Posterior vena cava (tissue), 2 donors: ENCODE measurements around the gene SORT1. TPM values are rescaled to one million over a fixed set of nuclear protein-coding genes. Genes with fewer than 3 reads are reported as not detected.
"Not testable (repeated sequence)": the region's sequence is repeated elsewhere in the genome, so short reads cannot be mapped to it uniquely, and the experiment has no call there.

ENCODE experiments used
- DNase-seq: peaks from one replicate; pipeline ENCODE4 v3.0.0-alpha.2; 2020; ENCODE audit warnings: low spot score
- intact Hi-C, 2 donors: fragments of 100-400 bp; cut with DNase I; formaldehyde crosslinking; loops; one replicate each; pipeline versions ENCODE4 v1.14.1 to v1.14.2; 2022 to 2023
- total RNA-seq, 2 donors: library from RNA; stranded (reverse); fragmentation: NEBNext Ultra II Directional; extraction: Animal tissue kit (Norgen Biotek cat#: 25700); gene quantifications; one replicate each; pipeline ENCODE4 v1.2.1, GENCODE V29; 2021
- donor health status: DM: yes; HTN: yes; CAD: no.
- donor health status: DM: yes; HTN: yes; CAD: no.

Gene SORT1
- total RNA-seq, 2 donors from 2014 or later: 102 to 125 TPM

- DNase-seq: no peak
- intact Hi-C loops: no loop called here
Observed at GRCh38 chr1:109309347-109309746, 88.4 kb downstream of the SORT1 start.

DNA sequence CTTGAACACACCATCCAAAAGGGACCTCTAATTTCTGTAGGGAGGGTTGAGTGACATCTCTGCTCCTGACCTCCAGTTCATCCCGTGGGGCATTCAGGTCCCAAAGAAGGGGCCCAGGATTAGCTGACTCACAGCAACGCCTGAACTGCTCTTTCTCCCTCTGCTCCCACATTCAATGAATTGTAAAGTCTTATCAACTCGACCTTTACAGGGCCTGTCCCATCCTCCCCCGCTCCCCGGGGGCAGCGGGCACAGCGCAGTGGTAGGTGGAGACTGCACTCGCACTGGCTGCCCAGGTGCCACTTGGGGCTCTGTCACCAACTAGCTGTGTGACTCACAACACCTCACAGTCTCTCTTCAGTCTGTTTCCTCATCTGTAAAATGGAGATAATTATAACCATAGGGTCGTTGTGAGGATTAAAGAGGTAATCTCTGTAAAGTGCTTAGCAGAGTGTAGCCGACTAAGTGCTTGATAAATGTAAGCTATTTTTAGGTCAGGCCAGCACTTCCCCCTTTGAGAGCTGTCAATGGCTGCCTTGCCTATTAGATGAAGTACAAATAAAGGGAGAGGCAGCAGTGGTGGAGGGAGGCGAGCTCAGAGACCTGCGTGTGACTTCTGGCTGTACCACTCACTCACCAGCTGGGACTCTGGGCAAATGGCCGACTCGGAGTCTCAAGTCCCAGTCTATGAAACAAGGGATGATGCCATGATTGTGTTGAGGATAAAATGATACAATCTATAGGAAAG, 90.3 kb downstream of the SORT1 start:
- intact Hi-C loops: no loop called here
- DNase-seq: no peak

DNA sequence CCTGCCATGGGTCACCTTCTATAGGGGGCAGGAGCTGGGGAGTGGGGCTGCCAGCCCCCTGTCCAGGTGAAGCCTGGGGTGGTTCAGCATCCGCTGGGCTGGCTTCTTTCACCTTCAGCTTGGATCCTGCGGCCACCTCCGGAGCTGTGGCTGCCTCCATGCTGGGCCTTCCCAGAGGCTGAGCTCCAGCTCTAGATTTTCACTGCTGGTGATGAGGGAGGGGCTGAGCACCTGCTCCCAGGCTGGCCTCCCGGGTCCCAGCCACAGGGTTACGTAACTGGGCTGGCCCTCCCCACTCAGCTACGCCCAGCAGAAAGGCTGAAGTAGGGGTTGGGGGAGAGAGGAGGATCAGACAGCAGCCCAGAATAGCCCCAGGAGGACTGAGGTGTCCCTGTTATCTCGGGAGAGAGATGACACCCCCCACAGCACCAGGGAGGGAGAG, 90.9 kb downstream of the SORT1 start, which contains the start of gene MYBPHL:
TSS of gene MYBPHL (minus strand) at position 180 of the 442 bp plus-strand sequence. CDS start at position 160, 20 bp downstream.
- intact Hi-C loops: no loop called here

DNA sequence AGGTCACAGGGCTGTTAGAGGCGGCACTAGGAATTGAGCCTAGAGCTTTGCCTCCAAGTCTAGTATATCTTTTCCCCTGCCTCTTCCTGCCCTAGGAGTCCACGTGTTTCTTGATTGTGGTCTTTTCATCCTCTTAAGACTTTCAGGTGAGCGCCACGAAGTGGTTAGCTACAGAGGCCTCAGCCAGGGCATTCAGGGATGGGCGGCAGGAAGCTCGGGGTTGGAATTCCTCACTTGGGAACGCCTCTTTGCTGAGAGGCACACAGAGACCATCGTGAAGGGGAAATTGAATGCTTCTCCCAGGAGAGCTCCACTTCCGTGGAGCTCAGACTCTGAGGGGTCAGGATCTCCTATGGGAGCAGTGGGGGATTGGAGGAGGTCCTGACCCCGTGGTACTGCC, 91.7 kb downstream of the SORT1 start:
- DNase-seq, intact Hi-C loops: not testable (repeated sequence)

More for the DNA sequence above, 90.9 kb downstream of the SORT1 start, which contains the start of gene MYBPHL:
- DNase-seq: no peak

DNA sequence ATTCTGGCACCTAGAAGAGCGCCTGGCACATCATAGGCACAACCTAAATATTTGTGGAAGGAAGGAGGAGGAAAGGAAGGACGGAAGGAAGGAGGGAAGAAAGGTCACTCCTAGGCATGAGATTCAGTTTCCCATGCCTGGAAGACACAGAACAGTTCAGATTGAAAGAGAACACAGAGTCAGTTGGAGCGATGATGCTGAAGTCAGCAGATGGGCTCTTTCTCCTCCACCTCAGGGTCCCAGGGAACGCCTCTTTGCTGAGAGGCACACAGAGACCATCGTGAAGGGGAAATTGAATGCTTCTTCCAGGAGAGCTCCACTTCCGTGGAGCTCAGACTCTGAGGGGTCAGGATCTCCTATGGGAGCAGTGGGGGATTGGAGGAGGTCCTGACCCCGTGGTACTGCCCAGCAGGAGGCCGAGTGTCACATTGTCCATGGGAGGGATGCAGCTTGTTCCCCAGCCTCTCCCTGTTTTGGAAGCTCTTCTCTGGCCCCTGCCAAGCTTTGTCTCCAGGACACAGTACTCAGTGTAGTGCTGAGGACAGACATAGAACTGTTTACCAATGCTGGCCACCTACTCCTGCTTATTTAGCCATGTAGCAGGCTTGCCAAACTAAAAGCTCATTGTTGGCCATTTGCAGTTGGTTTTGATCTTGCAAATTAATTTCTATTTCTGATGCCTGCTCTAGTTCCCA, 93.3 kb downstream of the SORT1 start:
- DNase-seq: no peak
- intact Hi-C loops: loop anchor here in 1 of 2 donors (1.0 kb wide), 1 partner anchor 13 kb away; no protein-coding TSS in a partner anchor

DNA sequence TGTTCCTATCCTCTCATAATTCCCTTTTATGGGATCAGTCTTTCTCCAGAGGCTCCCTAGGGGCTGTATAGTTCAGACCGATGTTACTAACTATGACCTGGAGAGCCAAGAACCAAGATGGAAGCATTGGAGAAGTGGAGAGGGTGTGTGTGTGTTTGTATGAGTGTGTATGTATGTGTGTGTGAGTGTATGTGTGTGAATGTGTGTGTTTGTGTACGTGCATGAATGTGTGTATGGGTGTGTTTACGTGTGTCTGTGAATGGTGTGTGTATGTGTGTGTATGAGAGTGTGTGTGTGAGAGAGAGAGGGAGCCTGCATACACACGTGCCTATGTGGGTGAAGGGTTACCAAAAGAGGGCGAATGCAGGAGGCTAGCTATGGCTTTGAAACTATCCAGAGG, 95.8 kb downstream of the SORT1 start:
- intact Hi-C loops: no loop called here

GRCh38 chr1:109300650-109301151, 97.0 kb downstream of the SORT1 start:
- intact Hi-C loops: no loop called here
- no peak for DNase-seq

More for the DNA sequence above, 95.8 kb downstream of the SORT1 start:
- DNase-seq: no peak

DNA sequence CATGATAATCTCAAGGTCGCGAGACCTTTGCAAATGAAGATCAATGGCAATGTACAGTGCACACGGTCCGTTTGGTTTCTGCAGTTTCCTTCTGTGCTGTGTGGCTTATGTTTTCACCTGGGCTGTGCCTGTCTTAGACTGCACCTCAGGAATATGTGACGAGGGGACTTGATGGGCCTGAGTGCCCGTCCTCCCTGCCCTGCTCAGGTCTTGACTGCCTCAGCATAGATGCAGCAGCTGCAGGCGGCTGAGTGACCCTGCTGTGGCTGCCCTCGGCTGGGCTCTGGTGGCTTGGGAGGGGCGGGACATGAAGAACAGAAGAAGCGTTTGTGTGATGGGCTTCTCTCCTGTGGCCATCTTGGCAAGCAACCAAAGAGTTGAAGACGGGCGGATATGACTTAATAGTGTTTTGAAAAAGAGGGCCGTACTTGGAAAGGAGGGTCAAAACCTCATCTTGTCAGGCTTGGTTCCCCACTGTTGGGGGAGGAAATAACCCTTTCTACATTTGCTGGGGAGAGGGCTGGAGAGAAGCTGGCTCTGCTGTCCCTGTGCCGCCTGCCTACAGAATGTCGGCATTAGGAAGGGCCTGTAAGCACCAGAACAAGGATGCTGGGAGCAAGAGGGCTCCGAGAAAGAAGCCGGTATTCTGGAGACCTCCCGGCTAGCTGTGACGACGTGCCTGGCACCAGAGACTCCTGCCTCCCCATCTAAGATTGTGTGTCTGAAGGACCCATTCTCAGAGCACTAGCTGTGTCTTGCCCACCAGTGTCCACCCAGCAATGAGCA, 98.0 kb downstream of the SORT1 start:
- intact Hi-C loops: no loop called here
- DNase-seq: no peak

GRCh38 chr1:109298666-109299557, 98.8 kb downstream of the SORT1 start:
- DNase-seq: no peak
- intact Hi-C loops: no loop called here

DNA sequence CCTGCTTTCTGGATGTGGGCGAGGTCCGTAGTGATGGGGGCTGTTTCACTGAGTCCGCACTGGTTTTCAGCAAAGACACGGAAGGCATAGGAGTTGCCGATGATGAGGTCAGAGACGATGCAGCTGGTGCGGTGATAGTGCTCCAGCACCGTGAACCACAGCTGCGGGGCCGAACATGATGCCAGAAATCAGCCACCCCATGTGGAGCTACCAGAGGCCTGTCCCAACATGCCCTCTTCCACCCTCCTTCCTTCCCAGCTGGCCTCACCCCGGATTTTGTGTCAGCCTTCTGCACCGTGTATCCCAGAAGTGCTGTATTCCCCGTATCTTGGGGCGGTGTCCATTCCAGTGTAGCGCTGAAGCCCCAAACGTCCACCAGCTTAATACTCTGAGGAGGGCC, 100.9 kb downstream of the SORT1 start:
- intact Hi-C loops: loop anchor here in 1 of 2 donors (1.0 kb wide), 1 partner anchor 33 kb away; no protein-coding TSS in a partner anchor
- DNase-seq: no peak

DNA sequence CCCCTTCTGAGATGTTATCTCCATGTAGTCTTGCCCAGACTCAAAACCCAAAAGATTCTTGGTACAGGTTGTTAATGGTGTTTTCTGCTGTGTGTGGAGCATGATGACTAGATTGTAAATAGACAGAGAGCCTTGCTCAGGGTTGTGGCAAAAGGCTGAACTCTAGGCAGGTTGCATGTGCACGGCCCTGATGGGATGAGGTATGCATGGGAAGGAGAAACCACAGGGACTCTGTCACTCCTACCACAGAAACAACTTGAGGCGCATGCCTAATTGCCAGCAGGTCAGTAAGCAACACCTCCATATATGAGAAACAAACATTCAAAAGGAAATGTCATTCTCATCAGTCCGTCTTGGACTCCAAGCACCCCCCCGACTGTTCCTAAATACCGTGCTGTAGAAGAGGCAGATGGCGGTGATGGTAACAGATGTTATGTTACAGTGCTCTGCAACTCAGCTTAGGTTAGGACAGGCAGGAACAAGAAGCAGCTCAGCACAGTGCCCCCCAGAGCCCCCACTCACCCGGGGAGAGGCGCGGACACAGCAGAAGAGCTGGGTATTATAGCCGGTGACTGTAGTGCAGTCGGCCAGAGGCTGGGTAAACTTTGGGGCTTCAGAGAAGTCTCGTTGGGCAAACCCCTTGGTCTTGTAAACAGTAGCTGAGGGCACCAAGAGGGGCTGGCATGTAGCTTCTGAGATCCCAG, 101.9 kb downstream of the SORT1 start:
- intact Hi-C loops: no loop called here
- DNase-seq: no peak

- intact Hi-C loops: no loop called here
- no peak for DNase-seq
Observed at GRCh38 chr1:109294481-109294880, 103.2 kb downstream of the SORT1 start.

DNA sequence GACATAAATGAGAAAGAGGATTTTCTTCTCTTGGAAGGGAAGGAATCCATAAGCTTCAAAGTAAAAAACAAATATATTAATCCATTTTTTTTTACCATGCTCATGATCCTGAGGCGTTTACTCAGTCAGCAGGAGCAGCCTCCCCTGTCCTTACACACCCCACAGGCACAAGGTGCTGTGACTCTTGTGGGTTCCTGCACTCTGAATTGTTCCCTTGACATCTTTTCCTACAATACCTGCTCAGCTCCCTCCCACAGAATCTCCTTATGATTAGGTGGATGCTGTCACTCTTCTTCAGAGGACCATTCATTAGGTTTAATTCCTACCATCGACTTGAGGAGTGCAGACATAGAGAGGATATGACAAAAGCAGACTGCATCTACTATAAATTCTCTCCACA, 104.7 kb downstream of the SORT1 start:
- intact Hi-C loops: no loop called here
- DNase-seq: no peak

GRCh38 chr1:109292364-109292763, 105.4 kb downstream of the SORT1 start:
- intact Hi-C loops: no loop called here

GRCh38 chr1:109290998-109291397, 106.7 kb downstream of the SORT1 start:
- DNase-seq: no peak
- intact Hi-C loops: no loop called here

More at GRCh38 chr1:109292364-109292763, 105.4 kb downstream of the SORT1 start:
- no peak for DNase-seq

DNA sequence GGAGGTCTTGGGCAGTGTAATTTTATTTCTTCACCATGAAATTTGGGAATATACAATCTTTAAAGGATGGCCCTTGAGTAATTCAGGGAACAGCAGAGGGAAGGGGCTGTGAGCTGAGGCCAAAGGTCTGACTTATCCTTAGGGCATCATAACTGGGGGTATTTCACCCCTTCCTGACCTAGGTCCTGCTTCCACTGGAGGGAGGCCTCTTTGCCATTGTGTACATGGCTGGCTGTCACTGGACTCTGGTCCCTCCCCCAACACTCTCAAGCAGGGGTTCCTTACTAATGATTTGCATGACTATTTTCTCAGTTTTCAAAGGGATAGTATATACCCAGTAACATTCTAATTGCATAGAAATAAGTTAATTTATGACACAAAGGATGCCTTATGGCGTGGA, 107.6 kb downstream of the SORT1 start:
- no peak for DNase-seq
- intact Hi-C loops: no loop called here

DNA sequence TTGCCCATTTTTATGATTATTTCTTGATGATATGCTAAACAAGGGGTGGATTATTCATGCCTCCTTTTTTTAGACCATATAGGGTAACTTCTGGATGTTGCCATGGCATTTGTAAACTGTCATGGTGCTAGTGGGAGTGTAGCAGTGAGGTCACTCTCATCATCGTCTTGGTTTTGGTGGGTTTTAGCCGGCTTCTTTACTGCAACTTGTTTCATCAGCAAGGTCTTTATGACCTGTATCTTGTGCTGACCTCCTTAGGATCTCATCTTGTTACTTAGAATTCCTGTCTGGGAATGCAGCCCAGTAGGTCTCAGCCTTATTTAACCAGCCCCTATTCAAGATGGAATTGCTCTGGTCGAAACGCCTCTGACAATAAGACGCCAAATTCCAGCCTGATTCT, 111.0 kb downstream of the SORT1 start:
- DNase-seq, intact Hi-C loops: not testable (repeated sequence)
